K562 (cell line): ENCODE data around the gene PYGL. TPM values are rescaled to one million over a fixed set of nuclear protein-coding genes. Genes with fewer than 3 reads are reported as not detected.

Experiments used
- ATAC-seq: fragments of 200-7000 bp; cut with Tn5 transposase; 3 replicates; pipeline ENCODE4 v1.9.1; 2020; ENCODE audit warnings: moderate library complexity
- BruUV-seq: library from RNA; stranded (reverse); fragments of 400-500 nt; replicated peaks from 2 replicates; lab custom pipeline; 2021; lab: Mats Ljungman, UMichigan
- CTCF ChIA-PET: fragments of 300-600 bp; formaldehyde crosslinking; extraction: SDS; loops from one replicate; lab custom pipeline; 2021; ENCODE audit warnings: low intra/inter-chr PET ratio; lab: Yijun Ruan, JAX
- POLR2A ChIA-PET: fragments of 300-600, 350-650 bp; sonication (Branson Sonifier 250); formaldehyde crosslinking; extraction: SDS; loops from one replicate; lab custom pipeline; 2021; ENCODE audit warnings: antibody characterized with exemption, inconsistent platforms; lab: Yijun Ruan, JAX
- DNase-seq, 4 experiments: peaks; one replicate each; pipeline versions ENCODE4 v3.0.0 to v3.0.0-alpha.2; 2011 to 2018; ENCODE audit warnings: low spot score in 3 of 4, mixed read lengths in 3 of 4; ENCODE audit errors: extremely low read depth in 1 of 4
- FAIRE-seq: peaks from 2 replicates; lab custom pipeline; 2011; peaks lifted over from hg19 to GRCh38; lab: Jason Lieb, UNC
- H2AFZ ChIP-seq: 2 replicates; pipeline ENCODE4 v1.6.0; 2011; ENCODE audit warnings: low read depth, low read length, control low read depth, inconsistent platforms
- H3K27ac ChIP-seq: fragments of 200-600 bp; 3 replicates; pipeline ENCODE4 v1.8.0; 2011; ENCODE audit warnings: low read depth, mild to moderate bottlenecking, control low read depth, inconsistent platforms, low read length, moderate library complexity, mixed read lengths; ENCODE audit errors: extremely low read depth
- H3K27me3 ChIP-seq, 2 experiments: fragments of 300-600 bp in 1 of 2; 2 replicates in 1 of 2; 3 replicates in 1 of 2; pipeline versions ENCODE4 v1.6.0 to v1.8.0; 2011; ENCODE audit warnings: inconsistent platforms in 2 of 2, low read length in 2 of 2, mild to moderate bottlenecking in 1 of 2, mixed read lengths in 1 of 2, moderate library complexity in 1 of 2; ENCODE audit not compliant: control insufficient read depth in 2 of 2, insufficient read depth in 2 of 2
- H3K36me3 ChIP-seq: fragments of 300-600 bp; 3 replicates; pipeline ENCODE4 v1.8.0; 2011; ENCODE audit warnings: mild to moderate bottlenecking, low read length, inconsistent platforms; ENCODE audit not compliant: control insufficient read depth, insufficient read depth
- H3K4me1 ChIP-seq, 2 experiments: fragments of 200-600 bp in 1 of 2; replicated peaks in 1 of 2; 2 replicates in 1 of 2; 3 replicates in 1 of 2; pipeline versions ENCODE4 v1.5.1 to v1.8.0; 2011; ENCODE audit warnings: inconsistent platforms in 2 of 2, low read length in 2 of 2, mild to moderate bottlenecking in 1 of 2, mixed read lengths in 1 of 2, moderate library complexity in 1 of 2; ENCODE audit not compliant: control insufficient read depth in 2 of 2, insufficient read depth in 2 of 2
- H3K4me2 ChIP-seq: 2 replicates; pipeline ENCODE4 v1.6.1; 2011; ENCODE audit warnings: low read length, control low read depth, inconsistent platforms, mixed read lengths; ENCODE audit not compliant: insufficient read depth
- H3K4me3 ChIP-seq: fragments of 200-600 bp; sonication (generic), shearing (Covaris generic); 2 replicates; pipeline ENCODE4 v1.5.1; 2016; ENCODE audit warnings: control low read depth, inconsistent platforms
- H3K79me2 ChIP-seq: fragments of 200-600 bp; 3 replicates; pipeline ENCODE4 v1.8.0; 2011; ENCODE audit warnings: low read length, inconsistent platforms; ENCODE audit not compliant: control insufficient read depth, insufficient read depth
- H3K9ac ChIP-seq, 2 experiments: 2 replicates each; pipeline versions ENCODE4 v1.6.0 to v1.6.1; 2011; ENCODE audit warnings: low read depth in 2 of 2, low read length in 2 of 2, control low read depth in 1 of 2, inconsistent platforms in 1 of 2, mild to moderate bottlenecking in 1 of 2, mixed read lengths in 1 of 2; ENCODE audit not compliant: insufficient read depth in 1 of 2
- H3K9me1 ChIP-seq: one replicate; pipeline ENCODE4 v1.6.0; 2011; ENCODE audit warnings: inconsistent platforms, mild to moderate bottlenecking, low read length, moderate library complexity; ENCODE audit not compliant: control insufficient read depth, insufficient read depth
- H3K9me3 ChIP-seq: replicated peaks from 2 replicates; pipeline ENCODE4 v1.5.1; 2011; ENCODE audit warnings: low read depth, low read length, inconsistent platforms; ENCODE audit not compliant: control insufficient read depth, insufficient read depth
- H4K20me1 ChIP-seq: replicated peaks from 2 replicates; pipeline ENCODE4 v1.6.1; 2011; ENCODE audit warnings: low read length, inconsistent platforms, mixed read lengths; ENCODE audit not compliant: control insufficient read depth, insufficient read depth
- CBFA2T3 ChIP-seq: fragments of 450-650 bp; IDR thresholded peaks from 2 replicates; pipeline ENCODE4 v1.6.1; 2017
- GMEB1 ChIP-seq: fragments of 250-450 bp; sonication (Bioruptor Pico); IDR thresholded peaks from 2 replicates; pipeline ENCODE4 v1.4.0; 2020; ENCODE audit warnings: mild to moderate bottlenecking
- MCM5 ChIP-seq: fragments of 450-650 bp; IDR thresholded peaks from 2 replicates; pipeline ENCODE4 v1.6.1; 2016; ENCODE audit warnings: low read depth
- MECOM ChIP-seq: fragments of 250-450 bp; sonication (Bioruptor Pico); IDR thresholded peaks from 2 replicates; pipeline ENCODE4 v1.8.0; 2022; ENCODE audit warnings: inconsistent platforms
- NFE2 ChIP-seq: IDR thresholded peaks from 2 replicates; pipeline ENCODE4 v1.6.1; 2014; ENCODE audit warnings: antibody characterized with exemption, low read depth
- NR1H2 ChIP-seq: sonication (generic); formaldehyde crosslinking; IDR thresholded peaks from 2 replicates; pipeline ENCODE4 v1.4.0; 2020; ENCODE audit warnings: mild to moderate bottlenecking, missing genetic modification reagents
- NR2C2 ChIP-seq, 2 experiments: fragments of 200-800 bp in 1 of 2; sonication (Bioruptor generic) in 1 of 2; sonication (generic) in 1 of 2; formaldehyde crosslinking in 1 of 2; IDR thresholded peaks; 2 replicates each; pipeline versions ENCODE4 v1.6.1 to v1.8.0; 2016 to 2022; ENCODE audit warnings: mild to moderate bottlenecking in 1 of 2, missing compliant biosample characterization in 1 of 2, missing genetic modification characterization in 1 of 2, missing genetic modification reagents in 1 of 2
- NR2F6 ChIP-seq: fragments of 450-650 bp; formaldehyde crosslinking; IDR thresholded peaks from 2 replicates; pipeline ENCODE4 v1.4.0; 2020; ENCODE audit warnings: mild to moderate bottlenecking
- PREB ChIP-seq: sonication (generic); formaldehyde crosslinking; IDR thresholded peaks from 2 replicates; pipeline ENCODE4 v1.8.1; 2023; ENCODE audit warnings: mild to moderate bottlenecking, missing genetic modification reagents
- RBM17 ChIP-seq: fragments of 200-400 bp; formaldehyde crosslinking; IDR thresholded peaks from 2 replicates; pipeline ENCODE4 v1.6.1; 2017; ENCODE audit warnings: low read depth, mild to moderate bottlenecking, low read length, borderline replicate concordance
- TCF7 ChIP-seq: sonication (generic); IDR thresholded peaks from 2 replicates; pipeline ENCODE4 v1.6.1; 2016; ENCODE audit warnings: antibody characterized with exemption, borderline replicate concordance
- TFAM ChIP-seq: fragments of 250-450 bp; sonication (Bioruptor Pico); conservative IDR thresholded peaks from 2 replicates; pipeline ENCODE4 v1.5.0; 2021; ENCODE audit warnings: mild to moderate bottlenecking, moderate library complexity
- TFAP4 ChIP-seq: sonication (generic); formaldehyde crosslinking; IDR thresholded peaks from 2 replicates; pipeline ENCODE4 v1.8.0; 2022; ENCODE audit warnings: missing genetic modification reagents, mild to moderate bottlenecking, moderate library complexity, borderline replicate concordance
- THRA ChIP-seq: fragments of 450-650 bp; IDR thresholded peaks from 2 replicates; pipeline ENCODE4 v1.6.1; 2017; ENCODE audit warnings: mild to moderate bottlenecking, moderate library complexity
- TSC22D4 ChIP-seq: fragments of 450-650 bp; IDR thresholded peaks from 2 replicates; pipeline ENCODE4 v1.6.1; 2016; ENCODE audit warnings: missing genetic modification characterization, missing biosample characterization, control low read depth
- ZNF274 ChIP-seq: IDR thresholded peaks from 2 replicates; pipeline ENCODE4 v1.6.1; 2011; ENCODE audit warnings: low read depth, mild to moderate bottlenecking, low read length, moderate library complexity, borderline replicate concordance
- ZNF277 ChIP-seq: fragments of 250-450 bp; sonication (Bioruptor Pico); IDR thresholded peaks from 2 replicates; pipeline ENCODE4 v1.8.0; 2022; ENCODE audit warnings: inconsistent platforms, mild to moderate bottlenecking, moderate library complexity, borderline replicate concordance
- ZNF75A ChIP-seq: fragments of 450-650 bp; formaldehyde crosslinking; IDR thresholded peaks from 2 replicates; pipeline ENCODE4 v1.4.0; 2020; ENCODE audit warnings: mild to moderate bottlenecking
- ZNF77 ChIP-seq: fragments of 250-450 bp; sonication (Bioruptor Pico); IDR thresholded peaks from 2 replicates; pipeline ENCODE4 v1.5.0; 2020
- WGBS: fragments of 100-300 bp; shearing (Covaris generic); methylation state at CpG from one replicate; pipeline ENCODE4 v1.1.6; 2016; ENCODE audit warnings: low coverage, mixed read lengths; ENCODE audit not compliant: insufficient coverage; ENCODE audit errors: missing lambda C conversion rate; 5-methylcytosine and 5-hydroxymethylcytosine counted together
- in situ Hi-C: fragments of 300-500 bp; cut with MboI; formaldehyde crosslinking; loops from 4 replicates; pipeline ENCODE4 v1.15.0; 2018; ENCODE audit warnings: inconsistent platforms, mixed read lengths
- intact Hi-C: fragments of 100-400 bp; cut with micrococcal nuclease; formaldehyde crosslinking; loops from 2 replicates; pipeline ENCODE4 v1.14.2; 2022
- polyA plus RNA-seq, 8 experiments: library from polyadenylated mRNA; depleted of rRNA in 4 of 8; stranded (reverse) in 5 of 8; unstranded in 3 of 8; fragments of >200 nt; fragmentation: Nextera tagmentation in 2 of 8; fragmentation: Illumina TruSeq in 1 of 8; extraction: Ambion mirVana in 2 of 8; extraction: Trizol in 1 of 8; gene quantifications; 2 replicates each; pipeline versions ENCODE4 v1.2.1 to v1.2.3, GENCODE V29; 2011 to 2014; ENCODE audit warnings: inconsistent platforms in 1 of 8, missing spikeins in 1 of 8
- total RNA-seq, 7 experiments: library from RNA; depleted of rRNA in 6 of 7; stranded (reverse); fragments of >200 nt in 6 of 7; fragmentation: Illumina TruSeq in 2 of 7; extraction: Trizol in 2 of 7; gene quantifications; 2 replicates each; pipeline versions ENCODE4 v1.2.1 to v1.2.3, GENCODE V29; 2011 to 2021; ENCODE audit warnings: low replicate concordance in 1 of 7

PYGL gene
- total and polyA plus RNA-seq, 9 of the 15 experiments (the other 6 are each of a cell fraction or from before 2014, with no cell fraction given) = 3.5 to 17.9 (median 13.1) TPM

- Histone ChIP-seq H3K4me1 (no peaks in the 10 kb centered on the region), H2AFZ (no peak overlapping the region), H4K20me1 (no peaks in the 10 kb centered on the region), H3K9ac (no peak overlapping the region), H3K27ac (no peak overlapping the region), H3K27me3 (peaks cover 2 to 24% of the 10 kb centered on the region in 2 experiments; a peak in 2 of 5 replicates), H3K9me3 (no peaks in the 10 kb centered on the region), H3K4me3 (no peak overlapping the region), H3K4me2 (no peak overlapping the region), H3K9me1 (no peaks in the 10 kb centered on the region), H3K79me2 (no peaks in the 10 kb centered on the region), H3K36me3 (no peaks in the 10 kb centered on the region)
- DNase-seq (no peak), FAIRE-seq (no peak), ATAC-seq (no peak)
- in situ Hi-C loops (no loop called here), intact Hi-C loops (no loop called here)
- ChIA-PET POLR2A (no interaction called here), CTCF (no interaction called here)
- WGBS = 0% methylated on average over 6 of the region's 11 CpGs
- no peak for TF ChIP-seq TFAP4 (CRISPR knock-in tag)
- no peak for TF ChIP-seq MECOM (CRISPR knock-in tag)
- no peak for TF ChIP-seq ZNF77 (CRISPR knock-in tag)
- TF ChIP-seq MCM5 = no peak
- no peak for TF ChIP-seq NR1H2 (CRISPR knock-in tag)
- no peak for TF ChIP-seq TCF7
- TF ChIP-seq RBM17 = no peak
- no peak for TF ChIP-seq NFE2
- TF ChIP-seq NR2C2 (CRISPR knock-in tag; IDR thresholded peaks at IDR 0.05) = no peak
- TF ChIP-seq NR2C2 (tag; IDR thresholded peaks at IDR 0.05) = no peak
- no peak for TF ChIP-seq PREB
- TF ChIP-seq TFAM (CRISPR knock-in tag) = no peak
- no peak for TF ChIP-seq NR2F6
- no peak for TF ChIP-seq THRA
- no peak for TF ChIP-seq ZNF75A
- no peak for TF ChIP-seq GMEB1 (CRISPR knock-in tag)
- no peak for TF ChIP-seq ZNF277
- no peak for TF ChIP-seq ZNF274
- TF ChIP-seq CBFA2T3 = no peak
- TF ChIP-seq TSC22D4 (tag) = no peak
- BruUV-seq = no TSS peak
Measured at GRCh38 chr14:50972734-50973133, 28.5 kb upstream of the PYGL start.
